GM23338 (cell line): ENCODE measurements around the gene FBXO31. TPM values are rescaled to one million over a fixed set of nuclear protein-coding genes. Genes with fewer than 3 reads are reported as not detected.

Experiments
- ATAC-seq: fragments of 200-7000 bp; cut with Tn5 transposase; 3 replicates; pipeline ENCODE4 v1.9.1; 2020
- DNase-seq: peaks from one replicate; pipeline ENCODE4 v3.0.0-alpha.2; 2015; ENCODE audit warnings: low spot score
- H2AFZ ChIP-seq: fragments of 200-600 bp; sonication (generic); 2 replicates; pipeline ENCODE4 v1.8.0; 2016; ENCODE audit warnings: antibody characterized with exemption, mild to moderate bottlenecking, moderate library complexity
- H3F3A ChIP-seq: fragments of 200-600 bp; sonication (generic); replicated peaks from 2 replicates; pipeline ENCODE4 v1.8.0; 2017; ENCODE audit warnings: antibody characterized with exemption, mixed run types, low read depth
- H3K27ac ChIP-seq: fragments of 200-600 bp; sonication (generic); 2 replicates; pipeline ENCODE4 v1.6.1; 2016; ENCODE audit warnings: low read depth
- H3K27me3 ChIP-seq: fragments of 200-600 bp; sonication (generic); 2 replicates; pipeline ENCODE4 v1.8.0; 2016; ENCODE audit warnings: mild to moderate bottlenecking, mixed run types, moderate library complexity; ENCODE audit not compliant: insufficient read depth
- H3K36me3 ChIP-seq: fragments of 200-600 bp; sonication (generic); 2 replicates; pipeline ENCODE4 v1.8.0; 2016; ENCODE audit warnings: mild to moderate bottlenecking; ENCODE audit not compliant: insufficient read depth
- H3K4me1 ChIP-seq: fragments of 200-600 bp; sonication (generic); 2 replicates; pipeline ENCODE4 v1.8.0; 2016; ENCODE audit warnings: mild to moderate bottlenecking, moderate library complexity; ENCODE audit not compliant: insufficient read depth
- H3K4me2 ChIP-seq: fragments of 200-600 bp; sonication (generic); 2 replicates; pipeline ENCODE4 v1.7.1; 2017; ENCODE audit warnings: mixed run types
- H3K4me3 ChIP-seq: fragments of 200-600 bp; sonication (generic); 2 replicates; pipeline ENCODE4 v1.6.1; 2016; ENCODE audit warnings: mixed run types
- H3K79me2 ChIP-seq: fragments of 200-600 bp; sonication (generic); replicated peaks from 2 replicates; pipeline ENCODE4 v1.8.0; 2017; ENCODE audit warnings: mild to moderate bottlenecking; ENCODE audit not compliant: insufficient read depth
- H3K9me2 ChIP-seq: fragments of 200-600 bp; sonication (generic); 2 replicates; pipeline ENCODE4 v1.8.0; 2017; ENCODE audit not compliant: insufficient read depth
- H4K20me1 ChIP-seq: fragments of 200-600 bp; sonication (generic); replicated peaks from 2 replicates; pipeline ENCODE4 v1.8.0; 2017; ENCODE audit warnings: mild to moderate bottlenecking; ENCODE audit not compliant: insufficient read depth
- H3K27ac Mint-ChIP-seq: 2 replicates; pipeline ENCODE4 v1.8.0; 2020; ENCODE audit warnings: inconsistent platforms, mild to moderate bottlenecking, moderate library complexity, mixed read lengths
- H3K27me3 Mint-ChIP-seq: 3 replicates; pipeline ENCODE4 v1.8.0; 2022; ENCODE audit warnings: low read depth, mild to moderate bottlenecking, moderate library complexity, mixed read lengths, inconsistent platforms; ENCODE audit not compliant: insufficient read depth, poor library complexity
- H3K36me3 Mint-ChIP-seq: 3 replicates; pipeline ENCODE4 v1.8.0; 2021; ENCODE audit warnings: low read depth, mild to moderate bottlenecking, inconsistent platforms, moderate library complexity, mixed read lengths
- H3K4me1 Mint-ChIP-seq: 3 replicates; pipeline ENCODE4 v1.8.0; 2020; ENCODE audit warnings: mild to moderate bottlenecking, inconsistent platforms, mixed read lengths
- H3K4me3 Mint-ChIP-seq: 3 replicates; pipeline ENCODE4 v1.8.0; 2021; ENCODE audit warnings: moderate library complexity, mild to moderate bottlenecking, inconsistent platforms, mixed read lengths
- H3K9me3 Mint-ChIP-seq: 3 replicates; pipeline ENCODE4 v1.8.0; 2020; ENCODE audit warnings: moderate library complexity, mild to moderate bottlenecking, inconsistent platforms, mixed read lengths
- CREB1 ChIP-seq: fragments of 250-450 bp; sonication (Bioruptor Pico); IDR thresholded peaks from 2 replicates; pipeline ENCODE4 v1.5.0; 2020; ENCODE audit warnings: low read depth, mild to moderate bottlenecking, moderate library complexity
- ETS1 ChIP-seq: IDR thresholded peaks from 2 replicates; pipeline ENCODE4 v1.6.1; 2016; ENCODE audit warnings: antibody characterized with exemption
- EZH2 ChIP-seq: fragments of 200-600 bp; sonication (generic); IDR thresholded peaks from one replicate; pipeline ENCODE4 v1.8.0; 2017; ENCODE audit warnings: antibody characterized with exemption, mild to moderate bottlenecking, low read depth; ENCODE audit not compliant: unreplicated experiment
- EZH2phosphoT487 ChIP-seq: fragments of 200-600 bp; sonication (generic); IDR thresholded peaks from one replicate; pipeline ENCODE4 v1.8.1; 2018; ENCODE audit warnings: antibody characterized with exemption; ENCODE audit not compliant: unreplicated experiment
- NANOG ChIP-seq: IDR thresholded peaks from 2 replicates; pipeline ENCODE4 v1.6.1; 2016; ENCODE audit warnings: antibody characterized with exemption, borderline replicate concordance
- POLR2AphosphoS5 ChIP-seq: IDR thresholded peaks from 2 replicates; pipeline ENCODE4 v1.6.1; 2016; ENCODE audit warnings: antibody characterized with exemption, low read depth
- STAT1 ChIP-seq: IDR thresholded peaks from one replicate; pipeline ENCODE4 v1.6.1; 2016; ENCODE audit warnings: antibody characterized with exemption; ENCODE audit not compliant: unreplicated experiment
- ZNF114 ChIP-seq: fragments of 250-450 bp; sonication (Bioruptor Pico); IDR thresholded peaks from 2 replicates; pipeline ENCODE4 v1.5.0; 2020; ENCODE audit warnings: mild to moderate bottlenecking, moderate library complexity
- ZNF331 ChIP-seq: fragments of 250-450 bp; sonication (Bioruptor Pico); IDR thresholded peaks from 2 replicates; pipeline ENCODE4 v1.5.0; 2020; ENCODE audit warnings: low read depth, mild to moderate bottlenecking, moderate library complexity
- ZNF462 ChIP-seq: fragments of 250-450 bp; sonication (Bioruptor Pico); IDR thresholded peaks from 2 replicates; pipeline ENCODE4 v1.5.0; 2020; ENCODE audit warnings: mild to moderate bottlenecking, moderate library complexity
- polyA plus RNA-seq: library from polyadenylated mRNA; unstranded; fragments of >200 nt; fragmentation: Nextera tagmentation; extraction: Ambion mirVana; gene quantifications from 2 replicates; pipeline ENCODE4 v1.2.1, GENCODE V29; 2016
- total RNA-seq: library from RNA; depleted of rRNA; stranded (reverse); fragments of >200 nt; shearing (Covaris generic); gene quantifications from 2 replicates; pipeline ENCODE4 v1.2.3, GENCODE V29; 2014
- TF ChIP-seq, protein P1 (sequence below), 2 experiments: fragments of 200-600 bp in 1 of 2; sonication (generic) in 1 of 2; conservative IDR thresholded peaks; 2 replicates each; pipeline versions ENCODE4 v1.5.1 to v1.6.1; 2016 to 2017; ENCODE audit warnings: antibody characterized with exemption in 2 of 2, low read depth in 2 of 2, mild to moderate bottlenecking in 2 of 2, moderate library complexity in 1 of 2

The FBXO31 gene
- total and polyA plus RNA-seq, 2 experiments from 2014 or later = 7.0 to 23.8 TPM

DNA sequence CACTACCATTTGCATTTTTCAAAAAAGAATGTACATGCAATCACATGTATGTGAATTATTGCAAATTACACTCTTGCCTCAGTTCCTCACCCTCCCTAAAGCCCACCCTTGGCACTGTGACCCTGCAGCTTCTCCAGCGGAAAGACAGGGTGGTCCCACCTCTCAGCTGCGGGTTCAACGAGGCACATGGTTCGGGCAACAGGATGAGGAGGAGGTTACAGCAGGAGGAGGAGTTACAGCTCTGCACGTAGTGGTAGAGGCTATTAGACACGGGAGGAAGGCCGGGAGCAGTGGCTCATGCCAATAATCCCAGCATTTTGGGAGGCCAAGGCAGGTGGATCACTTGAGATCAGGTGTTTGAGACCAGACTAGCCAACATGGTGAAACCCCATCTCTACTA, 71.6 kb downstream of the FBXO31 start:
- H3F3A ChIP-seq = peaks cover 8% of the 10 kb centered on the region
- no peaks in the 10 kb centered on the region for H3K36me3 ChIP-seq
- H3K4me3 ChIP-seq = no peak overlapping the region
- Mint-ChIP-seq H3K4me1 (no peaks in the 10 kb centered on the region), H3K4me3 (no peak overlapping the region), H3K9me3 (peaks cover 5% of the 10 kb centered on the region), H3K27ac (no peak overlapping the region), H3K27me3 (peaks cover 2% of the 10 kb centered on the region), H3K36me3 (peaks cover 6% of the 10 kb centered on the region; the same call in 2 of the 3 replicates)
- H3K9me2 ChIP-seq = peaks cover 4% of the 10 kb centered on the region; the same call in 1 of the 2 replicates
- DNase-seq (no peak), ATAC-seq (no peak)
- H3K27me3 ChIP-seq = no peaks in the 10 kb centered on the region
- H3K4me1 ChIP-seq = no peaks in the 10 kb centered on the region
- TF ChIP-seq CREB1 (CRISPR knock-in tag) = no peak
- TF ChIP-seq ZNF114 (CRISPR knock-in tag) = no peak
- TF ChIP-seq EZH2 = no peak
- TF ChIP-seq POLR2AphosphoS5 = no peak
- TF ChIP-seq ETS1 = no peak
- no peak for TF ChIP-seq STAT1
- no peak for TF ChIP-seq NANOG
- H3K4me2 ChIP-seq = no peak overlapping the region
- H3K27ac ChIP-seq = no peak overlapping the region
- H4K20me1 ChIP-seq = no peaks in the 10 kb centered on the region
- H3K79me2 ChIP-seq = no peaks in the 10 kb centered on the region
- H2AFZ ChIP-seq = no peak overlapping the region

DNA sequence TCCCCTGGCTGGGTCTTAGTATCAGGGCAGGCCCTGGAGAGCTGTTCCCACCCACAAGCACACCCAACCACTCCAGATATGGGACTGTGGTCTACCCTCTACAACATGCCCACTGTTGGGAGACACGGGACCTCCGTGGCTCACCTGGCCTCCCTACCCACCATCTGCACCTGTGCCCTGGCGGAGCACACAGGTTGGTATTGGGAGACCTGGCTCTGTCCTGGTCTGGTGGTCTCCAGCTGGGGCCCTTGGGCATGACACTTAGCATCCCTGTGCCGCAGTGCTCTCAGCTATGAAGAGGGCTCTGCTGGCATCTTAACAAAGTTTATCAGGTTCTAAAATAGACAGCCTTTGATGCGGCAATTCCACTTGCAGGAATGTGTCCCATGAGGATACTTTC, 72.2 kb downstream of the FBXO31 start:
- no peaks in the 10 kb centered on the region for H3K36me3 ChIP-seq
- ATAC-seq (no peak), DNase-seq (no peak)
- H3K27ac Mint-ChIP-seq = no peak overlapping the region
- H3K27me3 ChIP-seq = no peaks in the 10 kb centered on the region
- H3K4me3 Mint-ChIP-seq = no peak overlapping the region
- H2AFZ ChIP-seq = no peak overlapping the region
- no peaks in the 10 kb centered on the region for H4K20me1 ChIP-seq
- H3K36me3 Mint-ChIP-seq = peaks cover 6% of the 10 kb centered on the region; the same call in 2 of the 3 replicates
- peaks cover 5% of the 10 kb centered on the region for H3K9me3 Mint-ChIP-seq
- H3K4me2 ChIP-seq = no peak overlapping the region
- H3K79me2 ChIP-seq = no peaks in the 10 kb centered on the region
- H3K27ac ChIP-seq = no peak overlapping the region
- peaks cover 4% of the 10 kb centered on the region for H3F3A ChIP-seq
- H3K4me3 ChIP-seq = no peak overlapping the region
- H3K27me3 Mint-ChIP-seq = peaks cover 2% of the 10 kb centered on the region
- H3K9me2 ChIP-seq = peaks cover 2% of the 10 kb centered on the region; the same call in 1 of the 2 replicates
- H3K4me1 ChIP-seq = 0 out of 2 replicates have a peak, but pooled peaks cover 4% of the 10 kb centered on the region
- peaks cover 3% of the 10 kb centered on the region; the same call in 2 of the 3 replicates for H3K4me1 Mint-ChIP-seq
- TF ChIP-seq EZH2 (no peak), STAT1 (no peak), ZNF462 (CRISPR knock-in tag) (no peak), ETS1 (no peak), EZH2phosphoT487 (no peak), POLR2AphosphoS5 (no peak), CREB1 (CRISPR knock-in tag) (no peak), ZNF331 (CRISPR knock-in tag) (no peak), ZNF114 (CRISPR knock-in tag) (no peak)
- TF ChIP-seq, protein P1, sequence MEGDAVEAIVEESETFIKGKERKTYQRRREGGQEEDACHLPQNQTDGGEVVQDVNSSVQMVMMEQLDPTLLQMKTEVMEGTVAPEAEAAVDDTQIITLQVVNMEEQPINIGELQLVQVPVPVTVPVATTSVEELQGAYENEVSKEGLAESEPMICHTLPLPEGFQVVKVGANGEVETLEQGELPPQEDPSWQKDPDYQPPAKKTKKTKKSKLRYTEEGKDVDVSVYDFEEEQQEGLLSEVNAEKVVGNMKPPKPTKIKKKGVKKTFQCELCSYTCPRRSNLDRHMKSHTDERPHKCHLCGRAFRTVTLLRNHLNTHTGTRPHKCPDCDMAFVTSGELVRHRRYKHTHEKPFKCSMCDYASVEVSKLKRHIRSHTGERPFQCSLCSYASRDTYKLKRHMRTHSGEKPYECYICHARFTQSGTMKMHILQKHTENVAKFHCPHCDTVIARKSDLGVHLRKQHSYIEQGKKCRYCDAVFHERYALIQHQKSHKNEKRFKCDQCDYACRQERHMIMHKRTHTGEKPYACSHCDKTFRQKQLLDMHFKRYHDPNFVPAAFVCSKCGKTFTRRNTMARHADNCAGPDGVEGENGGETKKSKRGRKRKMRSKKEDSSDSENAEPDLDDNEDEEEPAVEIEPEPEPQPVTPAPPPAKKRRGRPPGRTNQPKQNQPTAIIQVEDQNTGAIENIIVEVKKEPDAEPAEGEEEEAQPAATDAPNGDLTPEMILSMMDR (conservative IDR thresholded peaks at IDR 0.05; ENCODE audit: low read depth in 2 of 2) = no peak
